HG03565 (cell line): ENCODE measurements around the gene TMSB15C.

Source experiments
- ATAC-seq: cut with Tn5 transposase; IDR thresholded peaks from one replicate; pipeline ENCODE4 v1.9.1; 2021; ENCODE audit warnings: mild to moderate bottlenecking, moderate library complexity; ENCODE audit not compliant: unreplicated experiment

TMSB15C gene

DNA sequence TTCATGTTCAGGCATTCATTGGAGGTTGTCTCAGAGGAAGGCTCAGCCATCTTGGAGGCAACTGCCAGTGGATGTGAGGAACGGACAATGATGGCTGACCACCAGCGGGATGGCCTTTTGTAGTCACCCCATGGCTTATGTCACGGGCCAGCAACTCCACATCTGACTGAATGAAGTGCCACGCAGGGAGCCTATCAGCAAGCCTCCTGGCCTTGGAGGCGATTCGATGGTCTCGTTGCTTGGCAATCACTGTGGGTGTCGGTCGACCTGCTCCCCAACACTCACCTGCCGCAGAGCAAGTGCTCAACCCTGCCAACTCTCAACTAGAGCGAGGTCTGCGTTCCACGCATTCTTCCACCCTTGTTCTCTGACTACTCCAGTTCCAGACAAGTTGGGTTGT lies 28.9 kb downstream of the TMSB15C start:
- no peak for ATAC-seq

DNA sequence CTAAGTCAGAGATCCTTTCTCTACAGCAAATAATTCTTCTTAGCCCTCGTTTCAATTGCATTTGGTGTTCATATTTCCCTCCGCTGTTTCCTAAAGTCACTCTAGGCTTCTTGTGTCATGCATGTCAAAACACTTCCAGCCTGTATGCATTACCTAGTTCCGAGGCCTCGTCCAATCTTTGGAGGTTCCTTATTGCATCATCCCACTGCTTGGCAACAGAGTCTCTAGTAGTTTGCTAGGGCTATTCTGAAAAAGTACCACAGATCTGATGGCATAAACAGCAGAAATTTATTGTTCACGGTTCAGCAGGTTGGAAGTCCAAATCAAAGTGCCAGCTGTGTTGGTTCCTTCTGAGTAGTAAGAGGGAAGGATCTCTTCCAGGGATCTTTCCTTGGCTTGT lies 30.4 kb downstream of the TMSB15C start:
- no peak for ATAC-seq

DNA sequence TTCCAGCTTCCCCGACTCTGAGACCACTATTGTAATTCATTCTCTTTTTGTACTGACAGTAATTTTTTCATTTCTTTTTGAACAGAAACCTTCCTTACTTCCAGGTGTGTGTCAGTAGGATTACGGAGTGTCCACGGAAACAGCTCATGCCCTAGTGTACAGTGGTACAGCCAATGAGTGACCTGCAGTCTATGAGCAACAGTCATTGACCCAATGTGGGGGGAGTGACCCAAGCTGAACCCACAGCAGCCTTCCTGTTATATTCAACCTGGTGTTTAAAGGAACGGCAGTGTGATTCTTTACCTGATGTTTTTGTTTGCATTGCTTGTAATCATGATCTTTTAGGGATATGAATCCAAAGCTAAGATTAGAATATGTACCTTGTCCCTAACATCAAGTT lies 35.0 kb downstream of the TMSB15C start:
- no peak for ATAC-seq

DNA sequence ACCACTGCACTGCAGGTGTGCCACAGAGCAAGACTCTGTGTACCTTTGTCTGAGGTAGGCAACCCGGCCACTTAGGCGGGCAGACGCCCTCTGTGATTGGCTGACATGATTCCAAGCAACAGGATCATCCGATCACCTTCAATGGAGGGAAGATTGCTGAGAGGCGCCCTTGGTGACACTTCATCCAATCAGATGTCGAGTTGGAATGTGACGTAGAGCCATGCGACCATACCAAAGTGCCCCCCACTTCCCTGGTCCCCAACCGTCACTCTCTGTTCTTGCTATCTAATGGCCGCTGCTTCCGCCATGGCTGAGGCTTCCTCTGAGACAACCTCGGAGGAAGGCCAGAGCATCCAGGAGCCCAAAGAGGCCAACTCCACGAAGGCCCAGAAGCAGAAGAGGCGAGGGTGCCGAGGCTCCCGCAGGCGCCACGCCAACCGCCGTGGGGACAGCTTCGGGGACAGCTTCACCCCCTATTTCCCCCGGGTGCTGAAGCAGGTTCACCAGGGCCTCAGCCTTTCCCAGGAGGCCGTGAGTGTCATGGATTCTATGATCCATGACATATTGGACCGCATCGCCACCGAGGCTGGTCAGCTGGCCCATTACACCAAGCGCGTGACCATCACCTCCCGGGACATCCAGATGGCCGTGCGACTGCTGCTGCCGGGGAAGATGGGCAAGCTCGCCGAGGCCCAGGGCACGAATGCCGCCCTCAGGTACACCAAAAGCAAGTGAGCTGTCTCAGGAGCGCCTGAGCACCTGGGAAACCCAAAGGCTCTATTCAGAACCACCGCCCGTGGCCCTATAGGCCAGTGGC lies 36.1 kb downstream of the TMSB15C start, which contains the start of gene H2BW2:
Gene H2BW2, plus strand, starts transcription at position 268 of the 817 bp plus-strand sequence. Its CDS starts 39 bp downstream, at position 307.
- ATAC-seq, result no peak
